K562 (cell line): Measurements from ENCODE around the gene MCC. TPM values are rescaled to one million over a fixed set of nuclear protein-coding genes. Genes with fewer than 3 reads are reported as not detected.

ENCODE experiments used
- ATAC-seq: fragments of 200-7000 bp; cut with Tn5 transposase; 3 replicates; pipeline ENCODE4 v1.9.1; 2020; ENCODE audit warnings: moderate library complexity
- BruUV-seq: library from RNA; stranded (reverse); fragments of 400-500 nt; replicated peaks from 2 replicates; lab custom pipeline; 2021; lab: Mats Ljungman, UMichigan
- CTCF ChIA-PET: fragments of 300-600 bp; formaldehyde crosslinking; extraction: SDS; loops from one replicate; lab custom pipeline; 2021; ENCODE audit warnings: low intra/inter-chr PET ratio; lab: Yijun Ruan, JAX
- POLR2A ChIA-PET: fragments of 300-600, 350-650 bp; sonication (Branson Sonifier 250); formaldehyde crosslinking; extraction: SDS; loops from one replicate; lab custom pipeline; 2021; ENCODE audit warnings: antibody characterized with exemption, inconsistent platforms; lab: Yijun Ruan, JAX
- DNase-seq, 4 experiments: peaks; one replicate each; pipeline versions ENCODE4 v3.0.0 to v3.0.0-alpha.2; 2011 to 2018; ENCODE audit warnings: low spot score in 3 of 4, mixed read lengths in 3 of 4; ENCODE audit errors: extremely low read depth in 1 of 4
- FAIRE-seq: peaks from 2 replicates; lab custom pipeline; 2011; peaks lifted over from hg19 to GRCh38; lab: Jason Lieb, UNC
- H2AFZ ChIP-seq: 2 replicates; pipeline ENCODE4 v1.6.0; 2011; ENCODE audit warnings: low read depth, low read length, control low read depth, inconsistent platforms
- H3K27ac ChIP-seq: fragments of 200-600 bp; 3 replicates; pipeline ENCODE4 v1.8.0; 2011; ENCODE audit warnings: low read depth, mild to moderate bottlenecking, control low read depth, inconsistent platforms, low read length, moderate library complexity, mixed read lengths; ENCODE audit errors: extremely low read depth
- H3K27me3 ChIP-seq, 2 experiments: fragments of 300-600 bp in 1 of 2; 2 replicates in 1 of 2; 3 replicates in 1 of 2; pipeline versions ENCODE4 v1.6.0 to v1.8.0; 2011; ENCODE audit warnings: inconsistent platforms in 2 of 2, low read length in 2 of 2, mild to moderate bottlenecking in 1 of 2, mixed read lengths in 1 of 2, moderate library complexity in 1 of 2; ENCODE audit not compliant: control insufficient read depth in 2 of 2, insufficient read depth in 2 of 2
- H3K36me3 ChIP-seq: fragments of 300-600 bp; 3 replicates; pipeline ENCODE4 v1.8.0; 2011; ENCODE audit warnings: mild to moderate bottlenecking, low read length, inconsistent platforms; ENCODE audit not compliant: control insufficient read depth, insufficient read depth
- H3K4me1 ChIP-seq, 2 experiments: fragments of 200-600 bp in 1 of 2; replicated peaks in 1 of 2; 2 replicates in 1 of 2; 3 replicates in 1 of 2; pipeline versions ENCODE4 v1.5.1 to v1.8.0; 2011; ENCODE audit warnings: inconsistent platforms in 2 of 2, low read length in 2 of 2, mild to moderate bottlenecking in 1 of 2, mixed read lengths in 1 of 2, moderate library complexity in 1 of 2; ENCODE audit not compliant: control insufficient read depth in 2 of 2, insufficient read depth in 2 of 2
- H3K4me2 ChIP-seq: 2 replicates; pipeline ENCODE4 v1.6.1; 2011; ENCODE audit warnings: low read length, control low read depth, inconsistent platforms, mixed read lengths; ENCODE audit not compliant: insufficient read depth
- H3K4me3 ChIP-seq: fragments of 200-600 bp; sonication (generic), shearing (Covaris generic); 2 replicates; pipeline ENCODE4 v1.5.1; 2016; ENCODE audit warnings: control low read depth, inconsistent platforms
- H3K79me2 ChIP-seq: fragments of 200-600 bp; 3 replicates; pipeline ENCODE4 v1.8.0; 2011; ENCODE audit warnings: low read length, inconsistent platforms; ENCODE audit not compliant: control insufficient read depth, insufficient read depth
- H3K9ac ChIP-seq, 2 experiments: 2 replicates each; pipeline versions ENCODE4 v1.6.0 to v1.6.1; 2011; ENCODE audit warnings: low read depth in 2 of 2, low read length in 2 of 2, control low read depth in 1 of 2, inconsistent platforms in 1 of 2, mild to moderate bottlenecking in 1 of 2, mixed read lengths in 1 of 2; ENCODE audit not compliant: insufficient read depth in 1 of 2
- H3K9me1 ChIP-seq: one replicate; pipeline ENCODE4 v1.6.0; 2011; ENCODE audit warnings: inconsistent platforms, mild to moderate bottlenecking, low read length, moderate library complexity; ENCODE audit not compliant: control insufficient read depth, insufficient read depth
- H3K9me3 ChIP-seq: replicated peaks from 2 replicates; pipeline ENCODE4 v1.5.1; 2011; ENCODE audit warnings: low read depth, low read length, inconsistent platforms; ENCODE audit not compliant: control insufficient read depth, insufficient read depth
- H4K20me1 ChIP-seq: replicated peaks from 2 replicates; pipeline ENCODE4 v1.6.1; 2011; ENCODE audit warnings: low read length, inconsistent platforms, mixed read lengths; ENCODE audit not compliant: control insufficient read depth, insufficient read depth
- ADNP ChIP-seq: fragments of 200-800 bp; sonication (Bioruptor generic); IDR thresholded peaks from 2 replicates; pipeline ENCODE4 v1.6.1; 2016; ENCODE audit warnings: missing genetic modification characterization, missing compliant biosample characterization
- CXXC5 ChIP-seq: fragments of 250-450 bp; sonication (Bioruptor Pico); IDR thresholded peaks from 2 replicates; pipeline ENCODE4 v1.8.0; 2022; ENCODE audit warnings: inconsistent platforms, mild to moderate bottlenecking, moderate library complexity
- FOXK2 ChIP-seq, 2 experiments: fragments of 450-650 bp; IDR thresholded peaks in 1 of 2; conservative IDR thresholded peaks in 1 of 2; 2 replicates each; pipeline ENCODE4 v1.6.1; 2016; ENCODE audit warnings: low read depth in 2 of 2, mild to moderate bottlenecking in 1 of 2
- HMG20B ChIP-seq: fragments of 250-450 bp; sonication (Bioruptor Pico); IDR thresholded peaks from 2 replicates; pipeline ENCODE4 v1.5.0; 2021; ENCODE audit warnings: mild to moderate bottlenecking
- IRF2 ChIP-seq: sonication (generic); formaldehyde crosslinking; IDR thresholded peaks from 2 replicates; pipeline ENCODE4 v1.8.1; 2022; ENCODE audit warnings: mild to moderate bottlenecking, missing genetic modification reagents
- RBM15 ChIP-seq: fragments of 200-400 bp; formaldehyde crosslinking; IDR thresholded peaks from 2 replicates; pipeline ENCODE4 v1.6.1; 2018; ENCODE audit warnings: mild to moderate bottlenecking, low read length, moderate library complexity; ENCODE audit not compliant: insufficient read depth
- U2AF1 ChIP-seq: fragments of 200-400 bp; formaldehyde crosslinking; optimal IDR thresholded peaks from 2 replicates; pipeline ENCODE3; 2017; ENCODE audit warnings: mild to moderate bottlenecking, low read depth, low read length, moderate library complexity
- XRCC5 ChIP-seq: fragments of 200-400 bp; formaldehyde crosslinking; IDR thresholded peaks from 2 replicates; pipeline ENCODE4 v1.6.1; 2017; ENCODE audit warnings: low read depth, mild to moderate bottlenecking, low read length
- ZC3H4 ChIP-seq: sonication (generic); formaldehyde crosslinking; IDR thresholded peaks from 2 replicates; pipeline ENCODE4 v1.9.0; 2021; ENCODE audit warnings: missing genetic modification reagents, borderline replicate concordance
- ZNF175 ChIP-seq: fragments of 200-800 bp; sonication (Bioruptor generic); IDR thresholded peaks from 2 replicates; pipeline ENCODE4 v1.6.1; 2016; ENCODE audit warnings: low read depth, mild to moderate bottlenecking, missing genetic modification characterization, missing compliant biosample characterization
- ZNF76 ChIP-seq: fragments of 250-450 bp; sonication (Bioruptor Pico); IDR thresholded peaks from 2 replicates; pipeline ENCODE4 v1.4.0; 2020; ENCODE audit warnings: mild to moderate bottlenecking, moderate library complexity, borderline replicate concordance
- in situ Hi-C: fragments of 300-500 bp; cut with MboI; formaldehyde crosslinking; loops from 4 replicates; pipeline ENCODE4 v1.15.0; 2018; ENCODE audit warnings: inconsistent platforms, mixed read lengths
- intact Hi-C: fragments of 100-400 bp; cut with micrococcal nuclease; formaldehyde crosslinking; loops from 2 replicates; pipeline ENCODE4 v1.14.2; 2022
- polyA plus RNA-seq, 8 experiments: library from polyadenylated mRNA; depleted of rRNA in 4 of 8; stranded (reverse) in 5 of 8; unstranded in 3 of 8; fragments of >200 nt; fragmentation: Nextera tagmentation in 2 of 8; fragmentation: Illumina TruSeq in 1 of 8; extraction: Ambion mirVana in 2 of 8; extraction: Trizol in 1 of 8; gene quantifications; 2 replicates each; pipeline versions ENCODE4 v1.2.1 to v1.2.3, GENCODE V29; 2011 to 2014; ENCODE audit warnings: inconsistent platforms in 1 of 8, missing spikeins in 1 of 8
- total RNA-seq, 7 experiments: library from RNA; depleted of rRNA in 6 of 7; stranded (reverse); fragments of >200 nt in 6 of 7; fragmentation: Illumina TruSeq in 2 of 7; extraction: Trizol in 2 of 7; gene quantifications; 2 replicates each; pipeline versions ENCODE4 v1.2.1 to v1.2.3, GENCODE V29; 2011 to 2021; ENCODE audit warnings: low replicate concordance in 1 of 7
- TF ChIP-seq, protein P1 (sequence below), 2 experiments: fragments of 450-650 bp in 1 of 2; sonication (generic) in 1 of 2; formaldehyde crosslinking; conservative IDR thresholded peaks; 2 replicates each; pipeline versions ENCODE4 v1.4.0 to v1.8.1; 2020 to 2022; ENCODE audit warnings: mild to moderate bottlenecking in 1 of 2, missing genetic modification reagents in 1 of 2
- TF ChIP-seq, protein P2 (sequence below): sonication (generic); formaldehyde crosslinking; IDR thresholded peaks from 2 replicates; pipeline ENCODE4 v1.8.0; 2023; ENCODE audit warnings: mild to moderate bottlenecking, missing genetic modification reagents

The MCC gene
- total and polyA plus RNA-seq, 9 of the 15 experiments (the other 6 are each of a cell fraction or from before 2014, with no cell fraction given), result 0.04 to 0.24 (median 0.06) TPM; not detected in 1

DNA sequence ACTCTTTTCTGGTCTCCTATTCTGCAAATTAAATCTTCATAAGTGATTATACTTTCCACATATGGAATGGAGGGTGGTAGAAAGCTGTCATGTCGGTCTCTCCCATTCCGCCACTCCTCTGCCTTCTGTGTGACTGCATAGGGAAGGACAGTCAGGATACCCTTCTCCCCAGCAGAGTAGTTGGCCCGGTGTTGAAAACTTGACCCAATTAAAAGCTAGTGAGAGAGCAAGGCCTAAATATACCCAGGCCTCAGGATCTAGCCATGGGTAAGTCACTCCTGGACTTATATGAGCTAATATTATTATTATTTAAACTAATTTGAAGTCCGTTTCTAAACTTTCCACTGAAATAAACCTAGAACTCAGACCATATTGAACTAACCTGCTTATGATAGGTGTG, 248.2 kb downstream of the MCC start (continued):
- TF ChIP-seq IRF2 (CRISPR knock-in tag) (no peak), ZC3H4 (CRISPR knock-in tag) (no peak)
- TF ChIP-seq, protein P1, sequence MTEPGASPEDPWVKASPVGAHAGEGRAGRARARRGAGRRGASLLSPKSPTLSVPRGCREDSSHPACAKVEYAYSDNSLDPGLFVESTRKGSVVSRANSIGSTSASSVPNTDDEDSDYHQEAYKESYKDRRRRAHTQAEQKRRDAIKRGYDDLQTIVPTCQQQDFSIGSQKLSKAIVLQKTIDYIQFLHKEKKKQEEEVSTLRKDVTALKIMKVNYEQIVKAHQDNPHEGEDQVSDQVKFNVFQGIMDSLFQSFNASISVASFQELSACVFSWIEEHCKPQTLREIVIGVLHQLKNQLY (CRISPR knock-in tag; conservative IDR thresholded peaks at IDR 0.05), result no peak

DNA sequence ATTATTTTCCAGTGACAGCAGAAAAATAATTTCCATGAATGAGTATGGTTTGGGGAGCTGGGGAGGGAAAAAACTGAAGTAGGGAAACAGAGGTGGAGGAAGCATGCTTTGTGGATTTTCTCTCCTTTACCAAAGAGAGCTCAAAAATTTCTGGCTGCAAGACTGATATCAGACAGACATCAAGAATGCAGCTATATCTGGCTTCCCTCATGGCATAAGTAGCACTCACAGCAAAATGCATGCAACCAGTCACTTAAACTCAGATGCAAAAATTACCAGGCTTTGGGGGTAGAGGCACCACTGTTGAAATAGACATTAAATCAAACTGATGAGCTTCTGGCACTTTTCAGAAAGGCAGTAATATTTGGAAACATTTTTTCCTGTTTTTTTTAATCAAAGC, 250.4 kb downstream of the MCC start:
- peaks cover 7 to 8% of the 10 kb centered on the region in 2 experiments; a peak in 3 of 5 replicates for H3K27me3 ChIP-seq
- no TSS peak for BruUV-seq
- H3K9me3 ChIP-seq, result no peaks in the 10 kb centered on the region
- intact Hi-C loops, result no loop called here
- H4K20me1 ChIP-seq, result no peaks in the 10 kb centered on the region
- no peak overlapping the region for H3K4me3 ChIP-seq
- no peaks in the 10 kb centered on the region for H3K36me3 ChIP-seq
- no peak overlapping the region for H3K9ac ChIP-seq
- ATAC-seq (no peak), FAIRE-seq (no peak), DNase-seq (no peak)
- ChIA-PET POLR2A (interaction anchor here (0.6 to 1.0 kb wide), 2 partner anchors 19 to 142 kb away, joined by 3 read pairs; no protein-coding TSS in a partner anchor), CTCF (no interaction called here)
- no peak overlapping the region for H3K27ac ChIP-seq
- in situ Hi-C loops, result no loop called here
- no peak overlapping the region for H3K4me2 ChIP-seq
- no peaks in the 10 kb centered on the region for H3K4me1 ChIP-seq
- no peaks in the 10 kb centered on the region for H3K9me1 ChIP-seq
- TF ChIP-seq ADNP, result no peak
- TF ChIP-seq U2AF1, result no peak
- TF ChIP-seq CXXC5 (CRISPR knock-in tag), result no peak
- TF ChIP-seq, protein P2, sequence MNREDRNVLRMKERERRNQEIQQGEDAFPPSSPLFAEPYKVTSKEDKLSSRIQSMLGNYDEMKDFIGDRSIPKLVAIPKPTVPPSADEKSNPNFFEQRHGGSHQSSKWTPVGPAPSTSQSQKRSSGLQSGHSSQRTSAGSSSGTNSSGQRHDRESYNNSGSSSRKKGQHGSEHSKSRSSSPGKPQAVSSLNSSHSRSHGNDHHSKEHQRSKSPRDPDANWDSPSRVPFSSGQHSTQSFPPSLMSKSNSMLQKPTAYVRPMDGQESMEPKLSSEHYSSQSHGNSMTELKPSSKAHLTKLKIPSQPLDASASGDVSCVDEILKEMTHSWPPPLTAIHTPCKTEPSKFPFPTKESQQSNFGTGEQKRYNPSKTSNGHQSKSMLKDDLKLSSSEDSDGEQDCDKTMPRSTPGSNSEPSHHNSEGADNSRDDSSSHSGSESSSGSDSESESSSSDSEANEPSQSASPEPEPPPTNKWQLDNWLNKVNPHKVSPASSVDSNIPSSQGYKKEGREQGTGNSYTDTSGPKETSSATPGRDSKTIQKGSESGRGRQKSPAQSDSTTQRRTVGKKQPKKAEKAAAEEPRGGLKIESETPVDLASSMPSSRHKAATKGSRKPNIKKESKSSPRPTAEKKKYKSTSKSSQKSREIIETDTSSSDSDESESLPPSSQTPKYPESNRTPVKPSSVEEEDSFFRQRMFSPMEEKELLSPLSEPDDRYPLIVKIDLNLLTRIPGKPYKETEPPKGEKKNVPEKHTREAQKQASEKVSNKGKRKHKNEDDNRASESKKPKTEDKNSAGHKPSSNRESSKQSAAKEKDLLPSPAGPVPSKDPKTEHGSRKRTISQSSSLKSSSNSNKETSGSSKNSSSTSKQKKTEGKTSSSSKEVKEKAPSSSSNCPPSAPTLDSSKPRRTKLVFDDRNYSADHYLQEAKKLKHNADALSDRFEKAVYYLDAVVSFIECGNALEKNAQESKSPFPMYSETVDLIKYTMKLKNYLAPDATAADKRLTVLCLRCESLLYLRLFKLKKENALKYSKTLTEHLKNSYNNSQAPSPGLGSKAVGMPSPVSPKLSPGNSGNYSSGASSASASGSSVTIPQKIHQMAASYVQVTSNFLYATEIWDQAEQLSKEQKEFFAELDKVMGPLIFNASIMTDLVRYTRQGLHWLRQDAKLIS (CRISPR knock-in tag), result no peak
- TF ChIP-seq ZNF175 (CRISPR knock-in tag), result no peak
- TF ChIP-seq HMG20B (CRISPR knock-in tag), result no peak
- TF ChIP-seq XRCC5, result no peak
- no peak for TF ChIP-seq RBM15
- TF ChIP-seq ZNF76 (CRISPR knock-in tag), result no peak
- no peak for TF ChIP-seq FOXK2 (conservative IDR thresholded peaks at IDR 0.05 in 1 of 2, IDR thresholded peaks at IDR 0.05 in 1 of 2; ENCODE audit: low read depth in 2 of 2)
- H3K79me2 ChIP-seq, result no peaks in the 10 kb centered on the region
- H2AFZ ChIP-seq, result no peak overlapping the region
